H1 (cell line): ENCODE data around the gene OBI1. TPM values are rescaled to one million over a fixed set of nuclear protein-coding genes. Genes with fewer than 3 reads are reported as not detected.

Experiments
- CTCF ChIA-PET: fragments of 300-600 bp; sonication (Branson Sonifier 250); formaldehyde crosslinking; loops from one replicate; lab custom pipeline; 2021; ENCODE audit not compliant: partially characterized antibody; lab: Charles Lee
- POLR2A ChIA-PET: fragments of 300-600 bp; sonication (Branson Sonifier 250); formaldehyde crosslinking; loops from one replicate; lab custom pipeline; 2021; ENCODE audit warnings: inconsistent platforms; ENCODE audit not compliant: partially characterized antibody; lab: Charles Lee
- DNase-seq, 2 experiments: peaks; one replicate each; pipeline versions ENCODE4 v3.0.0 to v3.0.0-alpha.2; 2010 to 2022; ENCODE audit warnings: low spot score in 2 of 2, low read depth in 1 of 2, mixed read lengths in 1 of 2
- FAIRE-seq: peaks from 2 replicates; lab custom pipeline; 2011; peaks lifted over from hg19 to GRCh38; lab: Jason Lieb, UNC
- H2AFZ ChIP-seq: 2 replicates; pipeline ENCODE4 v1.8.1; 2012; ENCODE audit warnings: low read length, inconsistent platforms
- H2AK5ac ChIP-seq: 2 replicates; pipeline ENCODE4 v1.6.1; 2013; ENCODE audit warnings: low read depth, low read length
- H2BK120ac ChIP-seq: replicated peaks from 2 replicates; pipeline ENCODE3; 2013; ENCODE audit warnings: low read depth, low read length, inconsistent platforms
- H2BK12ac ChIP-seq: 2 replicates; pipeline ENCODE4 v1.6.1; 2013; ENCODE audit warnings: low read depth, low read length
- H2BK15ac ChIP-seq: 2 replicates; pipeline ENCODE4 v1.6.1; 2013; ENCODE audit warnings: low read length
- H2BK20ac ChIP-seq: 2 replicates; pipeline ENCODE4 v1.6.1; 2013; ENCODE audit warnings: low read length
- H2BK5ac ChIP-seq: 2 replicates; pipeline ENCODE4 v1.6.1; 2013; ENCODE audit warnings: low read depth, low read length
- H3K14ac ChIP-seq: 2 replicates; pipeline ENCODE4 v1.6.1; 2013; ENCODE audit warnings: inconsistent platforms; ENCODE audit not compliant: insufficient read length
- H3K18ac ChIP-seq: 2 replicates; pipeline ENCODE4 v1.6.1; 2013; ENCODE audit warnings: low read length; ENCODE audit errors: extremely low read depth
- H3K23ac ChIP-seq: 2 replicates; pipeline ENCODE4 v1.6.1; 2013; ENCODE audit warnings: inconsistent platforms; ENCODE audit not compliant: insufficient read length
- H3K23me2 ChIP-seq: 2 replicates; pipeline ENCODE4 v1.6.1; 2013; ENCODE audit warnings: low read depth, low read length
- H3K27ac ChIP-seq: 2 replicates; pipeline ENCODE4 v1.6.1; 2011; ENCODE audit warnings: low read depth, low read length, inconsistent platforms
- H3K27me3 ChIP-seq, 4 experiments: replicated peaks in 1 of 4; 1 replicate in 1 of 4; 2 replicates in 3 of 4; pipeline versions ENCODE4 v1.6.1 to v1.8.1; 2011 to 2013; ENCODE audit warnings: low read length in 3 of 4, mild to moderate bottlenecking in 3 of 4, inconsistent platforms in 2 of 4, mixed read lengths in 2 of 4, moderate library complexity in 1 of 4; ENCODE audit not compliant: control insufficient read depth in 3 of 4, insufficient read depth in 3 of 4; ENCODE audit errors: extremely low read depth in 1 of 4
- H3K36me3 ChIP-seq, 4 experiments: 2 replicates each; pipeline versions ENCODE4 v1.6.1 to v1.8.1; 2011 to 2013; ENCODE audit warnings: mild to moderate bottlenecking in 4 of 4, low read length in 3 of 4, moderate library complexity in 2 of 4, control low read depth in 1 of 4, inconsistent platforms in 1 of 4; ENCODE audit not compliant: insufficient read depth in 4 of 4, control insufficient read depth in 2 of 4
- H3K4ac ChIP-seq: replicated peaks from 2 replicates; pipeline ENCODE3; 2013; ENCODE audit warnings: low read length, low read depth, mixed read lengths, inconsistent platforms; ENCODE audit not compliant: insufficient read length
- H3K4me1 ChIP-seq, 4 experiments: replicated peaks in 1 of 4; 1 replicate in 1 of 4; 2 replicates in 3 of 4; pipeline versions ENCODE4 v1.6.1 to v1.8.1; 2011 to 2013; ENCODE audit warnings: low read length in 3 of 4, inconsistent platforms in 2 of 4, mixed read lengths in 1 of 4; ENCODE audit not compliant: insufficient read depth in 4 of 4, control insufficient read depth in 3 of 4
- H3K4me2 ChIP-seq, 2 experiments: 2 replicates each; pipeline versions ENCODE4 v1.6.1 to v1.8.1; 2011 to 2013; ENCODE audit warnings: low read depth in 2 of 2, low read length in 2 of 2, control low read depth in 1 of 2, inconsistent platforms in 1 of 2, mild to moderate bottlenecking in 1 of 2; ENCODE audit not compliant: insufficient read depth in 1 of 2
- H3K4me3 ChIP-seq, 4 experiments: fragments of 200-600, 300-600 bp in 1 of 4; sonication (generic), shearing (Covaris generic), sonication (Bioruptor Twin) in 1 of 4; 2 replicates each; pipeline versions ENCODE4 v1.5.1 to v1.8.1; 2011 to 2016; ENCODE audit warnings: low read length in 4 of 4, low read depth in 3 of 4, control low read depth in 2 of 4, inconsistent platforms in 2 of 4, mild to moderate bottlenecking in 2 of 4, mixed read lengths in 1 of 4, moderate library complexity in 1 of 4; ENCODE audit not compliant: insufficient read depth in 2 of 4; ENCODE audit errors: extremely low read depth in 1 of 4
- H3K56ac ChIP-seq: replicated peaks from 2 replicates; pipeline ENCODE3; 2013; ENCODE audit warnings: low read depth, mild to moderate bottlenecking, mixed read lengths, low read length, inconsistent platforms; ENCODE audit not compliant: insufficient read length
- H3K79me1 ChIP-seq: 2 replicates; pipeline ENCODE4 v1.6.1; 2013; ENCODE audit warnings: low read depth, low read length, control low read depth
- H3K79me2 ChIP-seq, 2 experiments: 2 replicates each; pipeline versions ENCODE4 v1.6.1 to v1.8.1; 2012 to 2013; ENCODE audit warnings: low read length in 2 of 2, mild to moderate bottlenecking in 2 of 2, inconsistent platforms in 1 of 2; ENCODE audit not compliant: insufficient read depth in 2 of 2, control insufficient read depth in 1 of 2
- H3K9ac ChIP-seq, 4 experiments: replicated peaks in 1 of 4; 1 replicate in 1 of 4; 2 replicates in 3 of 4; pipeline versions ENCODE4 v1.6.1 to v1.8.1; 2011 to 2013; ENCODE audit warnings: low read depth in 3 of 4, low read length in 3 of 4, control low read depth in 2 of 4, mild to moderate bottlenecking in 2 of 4, moderate library complexity in 2 of 4, inconsistent platforms in 1 of 4; ENCODE audit errors: extremely low read depth in 1 of 4
- H3K9me3 ChIP-seq, 2 experiments: 2 replicates each; pipeline versions ENCODE4 v1.6.1 to v1.8.1; 2012 to 2013; ENCODE audit warnings: mild to moderate bottlenecking in 2 of 2, moderate library complexity in 2 of 2, control low read depth in 1 of 2, inconsistent platforms in 1 of 2, low read depth in 1 of 2, low read length in 1 of 2, mixed read lengths in 1 of 2; ENCODE audit not compliant: insufficient read depth in 2 of 2
- H4K20me1 ChIP-seq, 2 experiments: replicated peaks in 1 of 2; 2 replicates each; pipeline versions ENCODE3 to v1.8.1; 2011 to 2013; ENCODE audit warnings: inconsistent platforms in 2 of 2, low read length in 2 of 2, mild to moderate bottlenecking in 1 of 2; ENCODE audit not compliant: insufficient read depth in 2 of 2, control insufficient read depth in 1 of 2
- H4K5ac ChIP-seq: 2 replicates; pipeline ENCODE4 v1.6.1; 2013; ENCODE audit warnings: low read length, low read depth, mixed read lengths, inconsistent platforms; ENCODE audit not compliant: insufficient read length
- H4K8ac ChIP-seq: 2 replicates; pipeline ENCODE4 v1.8.0; 2013; ENCODE audit warnings: mild to moderate bottlenecking, moderate library complexity, low read length, inconsistent platforms; ENCODE audit not compliant: insufficient read depth; ENCODE audit errors: extremely low read depth
- H4K91ac ChIP-seq: replicated peaks from 2 replicates; pipeline ENCODE3; 2013; ENCODE audit warnings: low read length, mixed read lengths, inconsistent platforms; ENCODE audit not compliant: insufficient read length
- EGR1 ChIP-seq: IDR thresholded peaks from 2 replicates; pipeline ENCODE4 v1.6.1; 2011; ENCODE audit warnings: low read depth, low read length, borderline replicate concordance
- EP300 ChIP-seq, 2 experiments: IDR thresholded peaks; 1 replicate in 1 of 2; 2 replicates in 1 of 2; pipeline ENCODE4 v1.6.1; 2011 to 2012; ENCODE audit warnings: low read depth in 2 of 2, low read length in 2 of 2, mild to moderate bottlenecking in 2 of 2, borderline replicate concordance in 1 of 2, inconsistent platforms in 1 of 2, moderate library complexity in 1 of 2
- JUN ChIP-seq: IDR thresholded peaks from 2 replicates; pipeline ENCODE4 v1.6.1; 2011; ENCODE audit warnings: low read depth, mild to moderate bottlenecking, improper control_type of control experiment, low read length
- KDM1A ChIP-seq: fragments of 200-600, 300-600 bp; sonication (generic); IDR thresholded peaks from 2 replicates; pipeline ENCODE4 v1.7.1; 2016; ENCODE audit warnings: mild to moderate bottlenecking, low read length, borderline replicate concordance
- KDM4A ChIP-seq: IDR thresholded peaks from one replicate; pipeline ENCODE4 v1.7.1; 2012; ENCODE audit warnings: low read depth, mild to moderate bottlenecking, moderate library complexity, low read length, inconsistent platforms; ENCODE audit not compliant: severe bottlenecking
- POLR2A ChIP-seq, 2 experiments: IDR thresholded peaks; 1 replicate in 1 of 2; 2 replicates in 1 of 2; pipeline ENCODE4 v1.6.1; 2011; ENCODE audit warnings: low read depth in 2 of 2, low read length in 2 of 2, mild to moderate bottlenecking in 2 of 2; ENCODE audit errors: control extremely low read depth in 1 of 2
- RBBP5 ChIP-seq: IDR thresholded peaks from 2 replicates; pipeline ENCODE4 v1.7.1; 2012; ENCODE audit warnings: low read depth, mild to moderate bottlenecking, inconsistent platforms, low read length, moderate library complexity, borderline replicate concordance
- SRF ChIP-seq: IDR thresholded peaks from 2 replicates; pipeline ENCODE4 v1.6.1; 2011; ENCODE audit warnings: mild to moderate bottlenecking, low read depth, low read length, moderate library complexity
- TAF7 ChIP-seq: optimal IDR thresholded peaks from 2 replicates; pipeline ENCODE3; 2011; ENCODE audit warnings: low read depth, mild to moderate bottlenecking, inconsistent platforms, low read length, moderate library complexity, borderline replicate concordance
- WGBS, 2 experiments: shearing (Covaris generic) in 1 of 2; methylation state at CpG; one replicate each; pipeline versions ENCODE4 v1.1.6 to v1.1.7; 2013 to 2015; ENCODE audit warnings: low lambda C conversion rate in 2 of 2, mixed read lengths in 2 of 2, inconsistent platforms in 1 of 2, low coverage in 1 of 2, missing lambda C conversion rate in 1 of 2; ENCODE audit not compliant: insufficient replicate concordance in 2 of 2, insufficient coverage in 1 of 2, insufficient read length in 1 of 2; ENCODE audit errors: extremely low coverage in 1 of 2, missing lambda C conversion rate in 1 of 2; 5-methylcytosine and 5-hydroxymethylcytosine counted together
- polyA plus RNA-seq, 7 experiments: library from polyadenylated mRNA; depleted of rRNA in 3 of 7; stranded (reverse) in 5 of 7; unstranded in 2 of 7; fragments of >200 nt in 5 of 7; fragments of 200-250 nt in 2 of 7; gene quantifications; 1 replicate in 5 of 7; 2 replicates in 1 of 7; 4 replicates in 1 of 7; pipeline versions ENCODE4 v1.2.1 to v1.2.3, GENCODE V29; 2011 to 2013; ENCODE audit warnings: missing spikeins in 2 of 7, mixed read lengths in 2 of 7
- total RNA-seq: library from RNA; stranded (reverse); fragmentation: NEBNext Ultra II Directional; extraction: Animal tissue kit (Norgen Biotek cat#: 25700); gene quantifications from 2 replicates; pipeline ENCODE4 v1.2.1, GENCODE V29; 2021

Gene OBI1
- total and polyA plus RNA-seq, 2 of the 8 experiments (the other 6 are each of a cell fraction or from before 2014, with no cell fraction given): 7.1 to 14.3 TPM

- Histone ChIP-seq H3K36me3 (no peaks in the 10 kb centered on the region; a peak in 1 of 8 replicates), H2BK20ac (no peak overlapping the region), H3K27me3 (peaks cover 75 to 97% (median 90%) of the 10 kb centered on the region in 4 experiments), H3K4me2 (peak overlapping the region in 1 of 2 experiments; percentile 64; a peak in 1 of 4 replicates), H2BK5ac (no peak overlapping the region), H3K4me1 (peaks cover 8 to 31% (median 12%) of the 10 kb centered on the region in 4 experiments), H3K9ac (no peak overlapping the region), H2BK120ac (no peak overlapping the region), H2BK15ac (no peak overlapping the region), H3K4ac (no peak overlapping the region), H2BK12ac (no peak overlapping the region), H4K20me1 (peaks cover 8 to 15% of the 10 kb centered on the region in 2 experiments), H3K4me3 (peak overlapping the region in 1 of 4 experiments; percentile 63; a peak in 1 of 8 replicates), H3K79me1 (no peaks in the 10 kb centered on the region), H3K27ac (no peak overlapping the region), H4K91ac (no peak overlapping the region), H3K23me2 (peaks cover 15% of the 10 kb centered on the region; the same call in 1 of the 2 replicates), H2AK5ac (no peak overlapping the region), H4K8ac (no peak overlapping the region), H3K9me3 (no peaks in the 10 kb centered on the region), H3K23ac (no peak overlapping the region), H3K56ac (no peak overlapping the region), H3K18ac (no peak overlapping the region), H3K14ac (no peak overlapping the region), H3K79me2 (no peaks in the 10 kb centered on the region), H2AFZ (no peak overlapping the region), H4K5ac (no peak overlapping the region)
- TF ChIP-seq KDM4A (no peak), EP300 (IDR thresholded peaks at IDR 0.05; ENCODE audit: borderline replicate concordance in 1 of 2, low read depth in 2 of 2, low read length in 2 of 2) (no peak), RBBP5 (no peak), TAF7 (no peak), EGR1 (no peak), KDM1A (no peak), JUN (no peak), POLR2A (IDR thresholded peaks at IDR 0.05; ENCODE audit: control extremely low read depth in 1 of 2, low read depth in 2 of 2, low read length in 2 of 2) (no peak), SRF (no peak)
- POLR2A ChIA-PET: no interaction called here
- CTCF ChIA-PET: interaction anchor here (3.0 kb wide), 1 partner anchor 10 kb away, joined by 15 read pairs; no protein-coding TSS in a partner anchor
- FAIRE-seq: no peak
- 2% methylated on average over 7 of the region's 7 CpGs; no CpG with 5 or more reads in 1 of the 2 experiments for WGBS, 2 experiments
- DNase-seq: no peak
Measured at GRCh38 chr13:78597602-78597932, 61.4 kb downstream of the OBI1 start.
